NCI-H1436 treated with DMSO at 0.1 percent for 48 hours (cell line): ENCODE measurements around the gene RGS4.
"Not testable (repeated sequence)": the region's sequence is repeated elsewhere in the genome, so short reads cannot be mapped to it uniquely, and the experiment has no call there.

Source experiments
- DNase-seq: peaks from one replicate; lab custom pipeline; 2025; lab: John Stamatoyannopoulos, UW

The RGS4 gene

GRCh38 chr1:163068716-163069115 is 445 bp upstream of the RGS4 start:
- no peak for DNase-seq

- no peak for DNase-seq
Measured at GRCh38 chr1:163069655-163070277, 605 bp downstream of the RGS4 start.

GRCh38 chr1:163071405-163072255 is 2.5 kb downstream of the RGS4 start:
- no peak for DNase-seq

- DNase-seq: no peak
Measured at GRCh38 chr1:163072658-163073057, 3.5 kb downstream of the RGS4 start.

GRCh38 chr1:163074004-163074403 is 4.8 kb downstream of the RGS4 start:
- DNase-seq: no peak

- DNase-seq: no peak
Measured at GRCh38 chr1:163074716-163075284, 5.6 kb downstream of the RGS4 start.

- DNase-seq: no peak
Measured at GRCh38 chr1:163076044-163076443, 6.9 kb downstream of the RGS4 start.

- no peak for DNase-seq
Measured at GRCh38 chr1:163076446-163076845, 7.3 kb downstream of the RGS4 start.

- DNase-seq: no peak
Measured at GRCh38 chr1:163076981-163077761, 8.0 kb downstream of the RGS4 start.

GRCh38 chr1:163082971-163083370 is 13.8 kb downstream of the RGS4 start:
- no peak for DNase-seq

GRCh38 chr1:163083690-163084089 is 14.5 kb downstream of the RGS4 start:
- DNase-seq: no peak

GRCh38 chr1:163084330-163084729 is 15.2 kb downstream of the RGS4 start:
- DNase-seq: no peak

- DNase-seq: no peak
Measured at GRCh38 chr1:163085041-163085903, 16.1 kb downstream of the RGS4 start.

GRCh38 chr1:163085904-163086268 is 16.7 kb downstream of the RGS4 start:
- no peak for DNase-seq

GRCh38 chr1:163089117-163089516 is 20.0 kb downstream of the RGS4 start:
- not testable (repeated sequence) for DNase-seq

GRCh38 chr1:163090321-163090945 is 21.3 kb downstream of the RGS4 start:
- no peak for DNase-seq

- DNase-seq: no peak
Measured at GRCh38 chr1:163093169-163093568, 24.0 kb downstream of the RGS4 start.

- DNase-seq: no peak
Measured at GRCh38 chr1:163093579-163093978, 24.4 kb downstream of the RGS4 start.

- DNase-seq: no peak
Measured at GRCh38 chr1:163094182-163094581, 25.0 kb downstream of the RGS4 start.

- DNase-seq: no peak
Measured at GRCh38 chr1:163094589-163094988, 25.4 kb downstream of the RGS4 start.

- DNase-seq: no peak
Measured at GRCh38 chr1:163095213-163095612, 26.1 kb downstream of the RGS4 start.
